GM18498 (cell line): ENCODE data around the gene SLC30A9.

ENCODE experiments used
- ATAC-seq: cut with Tn5 transposase; IDR thresholded peaks from one replicate; pipeline ENCODE4 v1.9.1; 2021; ENCODE audit warnings: mild to moderate bottlenecking, moderate library complexity; ENCODE audit not compliant: unreplicated experiment

The SLC30A9 gene

DNA sequence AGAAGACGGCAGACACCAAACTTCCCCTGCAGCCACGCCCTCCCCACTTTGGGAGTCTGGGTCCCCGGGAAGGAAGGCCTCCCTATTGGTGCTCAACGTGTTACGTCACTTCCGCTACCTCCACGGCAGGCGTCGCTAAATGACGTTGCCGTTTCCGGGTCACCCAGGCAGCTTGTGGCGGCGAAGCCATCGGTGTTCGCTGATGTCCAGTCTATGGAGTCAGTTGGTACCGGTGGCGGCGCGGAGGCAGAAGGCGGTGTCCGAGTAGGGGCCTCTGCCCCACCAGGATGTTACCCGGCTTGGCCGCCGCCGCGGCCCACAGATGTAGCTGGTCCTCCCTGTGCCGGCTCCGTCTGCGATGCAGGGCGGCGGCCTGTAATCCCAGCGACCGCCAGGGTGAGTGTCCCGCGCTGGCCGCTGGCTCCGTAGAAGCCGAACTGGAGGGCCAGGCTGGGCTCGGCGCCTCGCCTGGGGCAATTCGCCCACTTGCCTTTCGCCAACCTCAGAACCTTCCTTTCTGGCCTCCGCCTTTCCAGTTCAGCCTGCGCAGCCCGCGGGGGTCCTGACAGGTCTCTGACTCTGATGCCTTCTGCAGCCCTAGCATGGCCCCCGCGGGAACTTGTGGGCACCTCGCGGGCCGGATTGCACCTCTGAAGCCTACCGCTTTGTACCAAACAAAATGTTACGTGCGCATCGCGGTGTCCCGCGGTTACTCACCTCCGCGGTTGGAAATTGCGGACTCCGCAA is at the start of gene SLC30A9:
Gene SLC30A9 (plus strand): TSS at position 166 of the 747 bp plus-strand sequence. CDS start 122 bp downstream, at position 288.
- peak; percentile 99 for ATAC-seq

DNA sequence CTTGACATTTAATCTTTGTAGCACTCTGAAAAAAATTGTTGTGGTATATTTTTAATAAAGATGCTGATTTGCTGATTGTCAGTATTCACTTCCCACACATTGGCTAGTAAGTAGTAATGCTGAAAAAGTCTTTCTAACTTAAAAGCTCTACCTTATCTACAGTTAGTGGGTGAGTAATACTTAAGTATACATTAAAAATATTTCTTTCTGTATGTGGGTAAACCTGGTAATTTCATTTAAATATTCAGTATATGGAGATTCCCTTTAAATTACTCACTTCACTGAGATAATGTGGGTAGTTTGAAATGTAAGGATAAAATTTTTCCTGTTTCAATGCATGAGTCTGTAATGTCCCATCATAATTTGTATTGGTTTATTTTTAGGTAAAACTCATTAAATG is 49.5 kb upstream of the SLC30A9 start:
- ATAC-seq: no peak

DNA sequence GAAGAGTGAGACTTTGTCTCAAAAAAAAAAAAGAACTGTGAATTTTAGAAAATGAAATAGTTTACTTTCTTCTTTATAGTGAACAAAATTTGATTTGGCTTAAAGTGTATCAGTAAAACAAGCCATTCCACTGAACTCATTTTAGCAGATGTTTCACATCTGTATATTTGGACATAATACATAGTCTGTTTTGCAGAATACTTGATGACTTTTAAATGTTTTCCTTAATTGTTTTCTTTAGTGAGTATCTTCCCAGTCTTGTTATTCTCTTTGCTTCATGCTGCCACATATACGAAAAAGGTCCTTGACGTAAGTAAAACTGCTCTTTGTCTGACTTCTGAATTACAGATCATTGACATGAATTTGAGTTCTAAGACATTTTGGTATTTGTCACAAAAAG is 46.8 kb upstream of the SLC30A9 start:
- ATAC-seq: no peak

DNA sequence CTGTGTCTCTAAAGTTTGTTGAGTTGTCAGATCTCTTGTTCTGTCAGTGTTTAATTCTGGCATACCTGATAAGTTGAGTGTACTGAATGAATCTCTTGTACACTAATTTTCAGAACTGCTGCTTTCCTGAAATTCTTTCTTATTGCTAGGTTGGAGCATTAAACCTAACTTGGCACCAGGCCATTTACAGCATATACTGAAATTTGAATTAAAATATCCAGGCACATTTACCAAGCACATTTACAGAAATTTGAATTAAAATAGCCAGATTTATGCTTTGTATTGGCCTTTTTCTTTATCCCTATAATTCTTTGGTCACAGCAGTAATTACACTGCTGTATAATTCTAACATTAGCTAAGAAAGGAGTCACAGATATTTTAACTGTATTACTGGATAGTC is 46.2 kb upstream of the SLC30A9 start:
- no peak for ATAC-seq

DNA sequence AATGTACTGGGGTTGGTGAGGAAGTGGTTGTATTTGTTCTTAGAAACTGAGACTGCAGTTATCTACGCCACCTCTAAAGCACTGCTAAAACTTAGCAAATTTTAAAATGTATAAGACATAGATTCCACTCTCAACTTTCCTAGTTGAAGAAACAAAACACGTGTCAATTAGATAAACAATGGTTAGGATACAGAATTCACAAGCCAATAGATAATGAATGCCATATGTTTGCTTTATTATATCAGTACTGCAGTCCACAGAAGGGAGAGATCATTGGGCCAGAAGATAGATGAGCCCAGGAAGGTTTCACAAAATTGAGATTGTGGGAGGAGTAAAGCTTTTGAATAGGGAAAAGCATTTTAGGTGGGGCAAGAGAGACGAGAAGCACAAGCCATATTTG is 40.8 kb upstream of the SLC30A9 start:
- no peak for ATAC-seq

DNA sequence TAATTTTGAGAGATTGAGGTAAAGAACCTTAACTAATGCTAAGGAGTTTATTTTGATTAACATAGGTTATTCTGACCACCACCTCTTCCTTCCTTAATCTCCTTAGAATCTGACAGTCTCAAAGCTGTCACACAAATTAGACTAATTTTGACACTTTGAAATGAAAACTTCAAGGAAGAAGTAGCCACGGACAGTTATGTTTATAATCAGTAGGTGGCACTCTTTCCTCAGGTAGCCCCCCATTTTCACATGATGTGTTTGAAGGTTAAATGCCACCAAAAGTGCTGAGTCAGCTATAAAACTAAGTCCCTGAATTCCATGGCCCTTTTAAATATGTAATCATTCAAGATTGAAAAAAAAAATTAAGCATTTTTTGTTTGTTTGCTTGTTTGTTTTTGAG is 32.7 kb upstream of the SLC30A9 start:
- no peak for ATAC-seq

DNA sequence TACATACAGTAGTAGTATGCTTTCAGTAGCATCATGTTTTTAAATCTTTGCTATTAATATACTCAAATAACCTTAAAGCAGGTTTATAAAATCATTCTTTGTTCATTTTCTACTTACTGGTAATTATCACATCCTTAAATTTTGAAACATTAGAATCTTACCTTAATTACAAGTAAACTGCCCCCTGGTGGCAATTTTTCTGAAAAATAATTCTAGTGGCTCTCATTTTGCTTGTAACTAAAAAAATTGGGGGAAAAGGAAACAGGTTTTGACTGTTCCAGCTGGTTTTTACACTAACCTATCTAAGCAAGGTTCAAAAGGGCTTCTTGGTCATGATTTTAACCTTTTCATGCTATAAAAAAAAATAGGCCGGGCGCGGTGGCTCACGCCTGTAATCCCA is 27.2 kb upstream of the SLC30A9 start:
- no peak for ATAC-seq

DNA sequence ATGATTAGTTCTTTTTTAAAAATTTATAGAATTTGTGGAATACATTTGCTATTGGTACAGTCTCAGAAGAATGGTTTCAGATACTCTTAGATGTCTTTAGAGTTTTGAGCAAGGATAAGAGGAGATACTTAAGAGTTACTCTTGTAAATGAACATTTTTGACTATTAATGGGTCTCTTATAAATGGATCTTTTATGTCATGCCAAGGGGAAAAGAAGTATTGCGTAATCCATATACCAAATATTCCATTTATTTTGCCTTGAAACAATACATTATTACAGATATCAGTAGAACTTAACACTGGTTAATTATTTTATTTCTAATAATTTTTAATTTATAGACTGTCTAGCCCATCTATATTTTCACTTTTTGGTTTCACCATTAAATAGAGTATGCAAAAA is 25.9 kb upstream of the SLC30A9 start:
- no peak for ATAC-seq

DNA sequence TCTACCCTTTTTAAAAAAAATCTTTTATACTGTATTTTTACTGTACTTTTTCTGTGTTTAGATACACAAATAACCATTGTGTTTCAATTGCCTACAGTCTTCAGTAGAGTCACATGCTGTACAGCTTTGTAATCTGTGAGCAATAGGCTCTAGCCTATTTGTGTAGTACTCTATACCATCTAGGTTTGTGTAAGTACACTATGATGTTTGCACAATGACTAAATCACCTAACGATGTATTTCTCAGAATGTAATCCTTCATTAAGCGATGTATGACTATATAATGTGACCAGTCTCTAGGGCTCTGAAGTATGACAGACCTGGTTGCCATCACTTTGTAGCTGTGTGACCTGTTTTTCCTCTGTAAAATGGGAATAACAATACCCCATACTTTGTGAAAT is 22.9 kb upstream of the SLC30A9 start:
- no peak for ATAC-seq

DNA sequence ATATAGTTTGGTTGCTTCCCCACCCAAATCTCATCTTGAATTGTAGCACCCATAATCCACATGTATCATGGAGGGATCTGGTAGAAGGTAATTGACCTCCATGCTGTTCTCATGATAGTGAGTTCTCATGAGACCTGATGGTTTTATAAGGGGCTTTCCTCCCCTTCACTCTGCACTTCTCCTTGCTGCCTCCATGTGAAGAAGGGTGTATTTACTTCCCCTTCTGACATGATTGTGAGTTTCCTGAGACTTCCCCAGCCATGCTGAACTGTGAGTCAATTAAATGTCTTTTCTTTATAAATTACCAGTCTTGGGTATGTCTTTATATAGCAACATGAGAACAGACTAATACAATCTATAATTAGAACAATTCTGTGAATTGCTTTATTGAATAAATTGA is 20.7 kb upstream of the SLC30A9 start:
- no peak for ATAC-seq

DNA sequence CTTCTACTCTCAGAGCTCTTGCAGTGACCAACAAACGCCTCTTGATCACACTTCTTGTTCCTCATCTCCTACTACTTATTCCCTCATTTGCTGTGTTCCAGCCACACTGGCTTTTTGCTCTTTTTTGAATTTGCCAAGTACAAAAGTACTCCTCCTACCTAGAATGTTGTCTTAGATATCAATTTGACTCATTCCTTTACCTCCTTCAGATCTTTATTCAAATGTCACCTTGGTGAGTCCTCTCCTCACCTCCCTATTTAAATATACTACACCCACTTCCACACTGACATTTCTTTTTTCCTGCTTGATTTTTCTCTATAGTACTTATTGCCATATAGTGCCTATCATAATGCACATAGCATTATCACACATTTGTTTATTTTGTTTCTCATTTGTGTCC is 15.0 kb upstream of the SLC30A9 start:
- no peak for ATAC-seq

DNA sequence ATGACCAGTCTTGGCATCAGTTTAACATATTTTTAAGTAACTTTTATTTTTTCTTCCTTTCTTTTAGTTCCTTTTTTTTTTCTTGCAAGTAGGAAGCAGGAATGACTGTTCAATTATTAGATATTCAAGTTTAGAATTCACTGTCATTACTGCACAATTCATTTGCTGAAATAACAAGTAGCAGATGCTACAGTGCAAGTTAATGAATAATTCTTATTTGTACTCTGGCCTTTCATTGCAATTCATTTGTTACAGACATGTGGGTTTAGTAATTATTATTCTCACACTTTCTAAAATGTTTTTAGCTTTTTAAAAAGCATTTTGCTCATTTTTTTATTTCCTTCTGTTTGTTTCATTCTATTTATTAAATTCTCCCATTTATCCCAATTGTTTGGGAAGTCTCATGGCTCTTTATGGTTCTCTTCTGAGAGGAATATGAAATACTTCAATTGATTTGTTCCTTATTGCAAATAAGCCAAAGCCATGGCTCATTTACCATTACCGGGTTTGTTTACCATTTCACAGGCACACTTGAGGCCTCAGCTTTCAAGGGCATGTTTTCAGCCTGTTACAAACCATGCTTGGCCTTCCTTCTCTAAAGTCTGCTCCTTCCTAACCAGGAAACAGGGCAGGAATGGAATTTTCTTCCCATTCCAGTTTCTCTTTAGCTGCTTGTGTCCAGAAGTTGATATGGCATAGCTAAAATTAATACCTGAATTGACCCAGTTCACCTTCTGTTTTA is 13.4 kb upstream of the SLC30A9 start:
- no peak for ATAC-seq

DNA sequence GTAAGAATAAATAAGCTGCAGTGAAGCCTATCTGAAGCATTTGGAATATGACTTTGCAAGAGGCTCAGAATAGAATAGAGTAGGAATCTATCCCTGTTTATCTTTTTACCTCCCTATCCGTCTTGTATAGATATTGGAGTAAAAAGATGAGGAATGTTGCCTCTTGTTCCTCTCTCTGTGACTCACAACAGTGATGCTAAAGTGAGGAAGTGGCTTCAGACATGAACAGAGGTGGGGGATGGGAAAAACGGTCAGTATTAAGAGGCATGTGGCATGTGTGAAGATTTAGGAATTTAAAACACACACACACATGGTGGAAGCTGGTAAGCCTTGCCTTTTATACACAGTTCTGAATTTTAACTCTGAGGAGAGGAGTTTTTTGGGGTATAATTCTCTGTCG is 12.6 kb upstream of the SLC30A9 start:
- no peak for ATAC-seq

DNA sequence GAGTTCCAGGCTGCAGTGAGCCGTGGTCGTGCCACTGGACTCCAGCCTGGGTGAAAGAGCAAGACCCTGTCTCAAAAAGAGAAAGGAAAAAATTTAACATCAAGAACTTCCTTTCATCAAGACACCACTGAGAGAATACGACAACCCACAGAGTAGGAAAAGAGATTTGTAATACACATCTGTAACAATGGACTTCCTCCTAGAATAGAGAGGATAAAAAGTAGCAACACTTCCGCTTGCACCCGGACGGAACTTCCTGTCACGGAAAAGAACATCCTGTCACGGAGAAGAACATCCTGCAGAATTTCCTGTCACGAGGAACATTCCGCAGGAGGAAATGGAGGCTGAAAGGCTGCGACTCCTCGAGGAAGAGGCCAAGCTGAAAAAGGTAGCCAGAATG is 8.9 kb upstream of the SLC30A9 start, which contains the start of gene DCAF4L1:
Gene DCAF4L1 (plus strand): TSS at position 301 of the 400 bp plus-strand sequence. CDS start 37 bp downstream, at position 338.
- no peak for ATAC-seq

DNA sequence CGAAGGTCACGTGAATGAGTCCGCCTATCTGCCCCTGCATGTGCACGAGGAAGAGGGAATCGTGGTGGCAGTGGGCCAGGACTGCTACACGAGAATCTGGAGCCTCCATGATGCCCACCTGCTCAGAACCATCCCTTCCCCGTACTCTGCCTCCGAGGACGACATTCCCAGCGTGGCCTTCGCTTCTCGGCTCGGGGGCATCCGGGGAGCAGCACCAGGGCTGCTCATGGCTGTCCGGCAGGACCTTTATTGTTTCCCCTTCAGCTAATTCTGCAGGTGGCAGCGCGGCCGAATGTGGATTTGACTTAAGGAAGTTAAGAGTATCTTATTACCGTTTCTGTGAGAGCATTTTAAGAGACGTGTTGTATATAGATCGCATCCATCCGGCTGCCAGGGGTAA is 7.6 kb upstream of the SLC30A9 start:
- ATAC-seq: no peak

DNA sequence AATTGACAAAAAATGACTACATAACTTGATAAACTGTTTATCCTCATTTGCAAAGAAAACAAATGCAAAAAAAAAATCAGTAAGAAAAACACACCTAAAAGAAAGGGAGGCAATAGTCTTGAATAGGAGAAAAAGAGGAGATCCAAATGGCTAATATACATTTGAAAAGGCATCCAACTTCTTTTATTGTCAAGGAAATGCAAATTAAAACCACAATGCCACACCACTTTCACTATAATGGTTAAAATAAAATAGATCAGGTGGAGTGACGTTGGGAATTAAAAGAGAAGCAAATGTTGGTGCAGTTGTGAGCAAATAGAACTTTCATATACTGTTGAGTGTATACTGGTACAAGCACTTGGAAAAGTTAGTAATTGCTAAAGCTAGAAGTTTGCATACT is 5.2 kb upstream of the SLC30A9 start:
- ATAC-seq: no peak

DNA sequence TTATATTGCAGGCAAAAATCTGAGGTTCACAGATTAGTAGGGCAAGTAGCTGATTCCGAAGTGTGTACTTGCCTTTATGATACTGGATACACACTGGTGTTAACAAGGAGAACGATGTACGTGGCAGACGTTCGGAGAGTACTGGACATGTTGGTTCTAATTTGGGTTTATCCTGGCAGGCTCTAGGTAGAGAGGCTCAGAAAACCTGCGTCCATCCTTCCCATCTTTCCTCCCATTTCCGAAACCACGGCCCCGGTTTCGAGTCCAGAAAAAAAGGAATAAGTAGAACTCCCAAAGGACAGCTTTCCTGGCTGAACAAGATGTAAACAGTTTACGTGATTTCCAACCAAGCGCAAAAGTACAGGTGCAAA is 351 bp upstream of the SLC30A9 start:
- ATAC-seq: peak; percentile 24

DNA sequence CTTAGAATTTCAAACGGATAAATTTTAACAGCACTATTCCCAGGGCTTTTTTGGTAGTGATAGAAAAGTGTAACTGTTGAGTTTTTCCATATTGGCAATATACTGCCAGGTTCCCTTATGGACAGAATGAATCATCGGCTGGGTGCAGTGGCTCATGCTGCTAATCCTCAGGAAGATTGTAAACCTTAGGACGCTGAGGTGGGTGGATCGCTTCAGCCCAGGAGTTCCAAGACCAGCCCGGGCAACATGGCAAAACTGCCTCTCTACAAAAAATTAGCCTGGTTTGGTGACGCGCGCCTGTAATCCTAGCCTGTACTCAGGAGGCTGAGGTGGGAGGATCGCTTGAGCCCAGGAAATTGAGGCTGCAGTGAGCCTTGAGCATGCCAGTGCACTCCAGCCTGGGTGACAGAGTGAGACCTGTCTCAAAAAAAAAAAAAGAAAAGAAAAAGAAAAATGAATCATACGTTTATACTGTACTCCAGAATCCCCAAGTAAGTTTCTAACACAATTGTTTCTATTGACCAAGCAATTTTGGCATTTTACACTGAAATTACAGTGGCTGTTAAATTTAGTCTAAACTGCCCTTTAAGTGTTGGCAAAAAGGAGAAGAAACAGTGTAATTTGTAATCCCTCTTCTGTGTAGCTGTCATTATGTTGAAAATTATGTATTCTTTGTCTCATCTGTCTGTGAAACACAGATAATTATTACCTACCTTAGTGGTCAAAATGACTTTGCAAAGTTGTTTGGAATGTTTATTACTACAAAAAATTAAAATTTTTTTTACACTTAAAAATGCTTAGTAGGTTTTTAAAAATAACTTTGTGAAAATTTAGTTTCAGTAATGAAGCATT is 1.8 kb downstream of the SLC30A9 start:
- no peak for ATAC-seq

DNA sequence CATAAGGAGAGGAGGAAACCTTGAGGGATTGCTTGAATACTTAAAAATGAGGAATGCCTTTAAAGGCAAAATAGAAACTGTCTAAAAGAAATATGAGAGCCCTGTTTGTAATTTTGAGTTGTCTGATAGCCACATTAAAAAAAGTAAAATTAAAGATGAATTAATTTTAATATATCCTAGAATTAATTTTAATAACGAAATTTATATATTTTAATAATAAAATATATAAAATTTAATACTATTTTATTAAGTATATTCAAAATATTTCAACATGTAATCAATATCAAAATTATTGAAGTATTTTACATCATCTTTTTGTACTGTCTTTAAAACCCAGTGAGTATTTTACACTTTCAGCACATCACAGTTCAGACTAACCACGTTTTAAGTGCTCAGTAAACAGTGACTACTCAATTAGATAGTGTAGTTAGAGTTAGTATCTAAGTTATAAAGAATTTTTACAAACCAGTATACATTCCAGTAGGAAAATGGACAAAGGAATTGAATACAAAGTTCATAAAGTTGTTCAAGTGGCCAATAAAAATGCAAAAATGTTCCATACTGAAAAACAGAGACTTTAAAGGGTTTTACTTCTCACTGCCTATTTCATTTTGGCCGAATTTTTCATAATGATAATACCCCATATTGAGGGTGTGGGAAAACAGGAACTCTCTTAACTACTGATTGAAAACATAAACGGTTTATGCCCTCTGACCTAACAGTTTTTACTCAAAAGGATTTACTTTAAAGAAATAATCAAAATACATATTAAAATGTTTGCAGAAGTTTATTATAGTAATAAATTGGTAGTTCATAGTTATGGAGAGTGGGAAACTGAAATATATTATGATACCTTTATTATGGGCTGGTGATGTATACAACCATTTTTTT is 2.9 kb downstream of the SLC30A9 start:
- ATAC-seq: no peak

DNA sequence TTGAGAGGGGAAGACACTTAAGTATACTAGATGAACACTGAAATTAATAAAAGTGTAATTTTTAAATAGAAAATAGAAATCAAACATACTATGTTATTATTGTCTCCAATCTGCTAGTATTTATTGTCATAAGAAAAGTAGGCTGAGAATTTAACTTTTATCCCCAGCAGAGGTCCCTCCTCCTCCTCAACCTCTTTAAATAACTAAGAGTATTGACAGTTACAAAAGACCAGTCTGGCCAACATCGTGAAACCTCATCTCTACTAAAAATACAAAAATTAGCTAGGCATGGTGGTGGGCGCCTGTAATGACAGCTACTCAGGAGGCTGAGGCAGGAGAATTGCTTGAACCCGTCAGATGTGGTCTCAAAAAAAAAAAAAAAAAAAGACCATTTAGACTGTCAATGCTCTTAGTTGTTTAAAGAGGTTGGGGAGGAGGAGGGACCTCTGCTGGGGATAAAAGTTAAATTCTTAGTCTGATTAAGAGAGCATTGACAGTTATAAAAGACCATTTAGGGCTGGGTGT is 4.2 kb downstream of the SLC30A9 start:
- no peak for ATAC-seq
